KBM-7 (cell line): ENCODE measurements around the gene RETN.
A peak's percentile ranks its signal among the peaks of the same experiment; 100 is the strongest.
"Not testable (repeated sequence)": the region's sequence is repeated elsewhere in the genome, so short reads cannot be mapped to it uniquely, and the experiment has no call there.

Source experiments
- DNase-seq: peaks from one replicate; pipeline ENCODE4 v3.0.0-alpha.2; 2015
- in situ Hi-C: fragments of 300-500 bp; cut with MboI; formaldehyde crosslinking; loops from 2 replicates; pipeline ENCODE4 v1.14.3; 2020; ENCODE audit warnings: low sequenced_read_pairs, low pct_unique_long_range_greater_than_20kb, mixed read lengths

The RETN gene

GRCh38 chr19:7636691-7637373 lies 32.0 kb upstream of the RETN start, which contains the start of gene STXBP2:
STXBP2 (plus strand) TSS chr19:7637110; CDS start chr19:7637150, 40 bp downstream.
- in situ Hi-C loops = no loop called here
- DNase-seq = no peak

- DNase-seq = no peak
- in situ Hi-C loops = no loop called here
These were observed 31.2 kb upstream of the RETN start for GRCh38 chr19:7637374-7638256.

- in situ Hi-C loops = no loop called here
- DNase-seq = no peak
These were observed 29.9 kb upstream of the RETN start for GRCh38 chr19:7638802-7639465.

- in situ Hi-C loops = no loop called here
- DNase-seq = no peak
These were observed 28.9 kb upstream of the RETN start for GRCh38 chr19:7639863-7640348.

- in situ Hi-C loops = no loop called here
- DNase-seq = no peak
These were observed 28.0 kb upstream of the RETN start for GRCh38 chr19:7640803-7641202.

- in situ Hi-C loops = no loop called here
- no peak for DNase-seq
These were observed 27.3 kb upstream of the RETN start for GRCh38 chr19:7641290-7642276.

GRCh38 chr19:7642295-7643030 lies 26.4 kb upstream of the RETN start:
- in situ Hi-C loops = no loop called here
- no peak for DNase-seq

- DNase-seq = no peak
- in situ Hi-C loops = no loop called here
These were observed 25.8 kb upstream of the RETN start for GRCh38 chr19:7643031-7643415.

GRCh38 chr19:7643629-7644549 lies 25.0 kb upstream of the RETN start:
- DNase-seq, in situ Hi-C loops: not testable (repeated sequence)

GRCh38 chr19:7644550-7644877 lies 24.3 kb upstream of the RETN start:
- in situ Hi-C loops = no loop called here
- no peak for DNase-seq

GRCh38 chr19:7645163-7645562 lies 23.7 kb upstream of the RETN start:
- in situ Hi-C loops = no loop called here
- no peak for DNase-seq

GRCh38 chr19:7645656-7646425 lies 23.0 kb upstream of the RETN start:
- in situ Hi-C loops = no loop called here
- peak; percentile 28 for DNase-seq

GRCh38 chr19:7646426-7646700 lies 22.5 kb upstream of the RETN start:
- no peak for DNase-seq
- in situ Hi-C loops = no loop called here

- no peak for DNase-seq
- in situ Hi-C loops = no loop called here
These were observed 21.7 kb upstream of the RETN start for GRCh38 chr19:7647156-7647555.

GRCh38 chr19:7648265-7649014 lies 20.4 kb upstream of the RETN start:
- no peak for DNase-seq
- in situ Hi-C loops = no loop called here

- no peak for DNase-seq
- in situ Hi-C loops = no loop called here
These were observed 18.7 kb upstream of the RETN start for GRCh38 chr19:7650148-7650547.
